ENCODE results near the gene SPAG5.

SPAG5 gene

GRCh38 chr17:28529013-28529400 is 69.8 kb downstream of the SPAG5 start:
- H3K4me1 ChIP-seq (ENCODE audit: control insufficient read depth, insufficient read depth, low read length, poor library complexity, severe bottlenecking) = peaks cover 17% of the 10 kb centered on the region
- no peaks in the 10 kb centered on the region for H3K36me3 ChIP-seq (ENCODE audit: control insufficient read depth, insufficient read depth, low read length)
- no peak overlapping the region for H3K4me3 ChIP-seq (ENCODE audit: extremely low read depth, insufficient read depth, low read length, poor library complexity, severe bottlenecking)
- H3K9me3 ChIP-seq (ENCODE audit: control insufficient read depth, low read length) = no peaks in the 10 kb centered on the region
- H3K27ac ChIP-seq (ENCODE audit: low read depth, low read length, severe bottlenecking) = no peak overlapping the region
- no CpG with 5 or more reads among the region's 3 CpGs for WGBS, 2 experiments (ENCODE audit: insufficient coverage in 2 of 2)

GRCh38 chr17:28528327-28529012 is 70.4 kb downstream of the SPAG5 start:
- H3K4me3 ChIP-seq (ENCODE audit: extremely low read depth, insufficient read depth, low read length, poor library complexity, severe bottlenecking) = no peak overlapping the region
- peaks cover 17% of the 10 kb centered on the region for H3K4me1 ChIP-seq (ENCODE audit: control insufficient read depth, insufficient read depth, low read length, poor library complexity, severe bottlenecking)
- H3K27ac ChIP-seq (ENCODE audit: low read depth, low read length, severe bottlenecking) = no peak overlapping the region
- WGBS, 2 experiments (ENCODE audit: insufficient coverage in 2 of 2) = 50 to 73% methylated on average over 3 to 7 of the region's 9 CpGs
- H3K36me3 ChIP-seq (ENCODE audit: control insufficient read depth, insufficient read depth, low read length) = no peaks in the 10 kb centered on the region
- no peaks in the 10 kb centered on the region for H3K9me3 ChIP-seq (ENCODE audit: control insufficient read depth, low read length)

- Histone ChIP-seq H3K36me3 (ENCODE audit: control insufficient read depth, insufficient read depth, low read length) (no peaks in the 10 kb centered on the region), H3K4me1 (ENCODE audit: control insufficient read depth, insufficient read depth, low read length, poor library complexity, severe bottlenecking) (peaks cover 17% of the 10 kb centered on the region), H3K27ac (ENCODE audit: low read depth, low read length, severe bottlenecking) (no peak overlapping the region), H3K4me3 (ENCODE audit: extremely low read depth, insufficient read depth, low read length, poor library complexity, severe bottlenecking) (no peak overlapping the region), H3K9me3 (ENCODE audit: control insufficient read depth, low read length) (no peaks in the 10 kb centered on the region)
- WGBS, 2 experiments (ENCODE audit: insufficient coverage in 2 of 2) = 94 to 100% methylated on average over 1 to 2 of the region's 2 CpGs
These were observed 71.0 kb downstream of the SPAG5 start for GRCh38 chr17:28527859-28528258.

Data from mesodermal cell (in vitro differentiated cells).